C1 segment of cervical spinal cord (tissue), 14 donors: ENCODE results near the gene METTL22.
A peak's percentile ranks its signal among the peaks of the same experiment; 100 is the strongest.

Experiments
- DNase-seq, 14 donors: peaks; one replicate each; lab custom pipeline; 2025; lab: John Stamatoyannopoulos, UW

The METTL22 gene

GRCh38 chr16:8621572-8622314, at the start of gene METTL22:
TSS of gene METTL22 (plus strand) at chr16:8621698. CDS start at chr16:8625666, 3,968 bp downstream.
- DNase-seq, result peak in 13 of 14 donors; percentile 42 to 91 (median 75)

GRCh38 chr16:8572063-8572918, 49.2 kb upstream of the METTL22 start:
- no peak for DNase-seq

GRCh38 chr16:8572919-8573724, 48.4 kb upstream of the METTL22 start:
- peak in 1 of 14 donors; percentile 5 for DNase-seq

GRCh38 chr16:8575399-8575798, 46.1 kb upstream of the METTL22 start:
- DNase-seq, result no peak

- no peak for DNase-seq
Measured at GRCh38 chr16:8576141-8577004, 45.1 kb upstream of the METTL22 start.

GRCh38 chr16:8577678-8578304, 43.7 kb upstream of the METTL22 start:
- no peak for DNase-seq

GRCh38 chr16:8579559-8579958, 41.9 kb upstream of the METTL22 start:
- DNase-seq, result no peak

- peak in 2 of 14 donors; percentile 2 to 16 for DNase-seq
Measured at GRCh38 chr16:8581831-8582580, 39.5 kb upstream of the METTL22 start.

GRCh38 chr16:8583199-8583598, 38.3 kb upstream of the METTL22 start:
- no peak for DNase-seq

GRCh38 chr16:8583732-8584131, 37.8 kb upstream of the METTL22 start:
- no peak for DNase-seq

GRCh38 chr16:8585041-8585440, 36.5 kb upstream of the METTL22 start:
- DNase-seq, result no peak

GRCh38 chr16:8585857-8586256, 35.6 kb upstream of the METTL22 start:
- no peak for DNase-seq

- DNase-seq, result no peak
Measured at GRCh38 chr16:8587065-8587464, 34.4 kb upstream of the METTL22 start.

GRCh38 chr16:8588682-8589056, 32.8 kb upstream of the METTL22 start:
- no peak for DNase-seq

GRCh38 chr16:8589057-8589899, 32.2 kb upstream of the METTL22 start:
- no peak for DNase-seq

- no peak for DNase-seq
Measured at GRCh38 chr16:8589900-8590688, 31.4 kb upstream of the METTL22 start, which contains the start of gene TMEM114. TSS of gene TMEM114 (minus strand) at chr16:8590511. CDS start at chr16:8589838, 673 bp downstream.

- DNase-seq, result no peak
Measured at GRCh38 chr16:8590811-8591210, 30.7 kb upstream of the METTL22 start.

GRCh38 chr16:8591451-8591850, 30.0 kb upstream of the METTL22 start:
- no peak for DNase-seq
